Activated T-helper 2 cell treated with anti-CD3 and anti-CD28 coated beads, Interferon-gamma antibody, Interleukin-2, Interleukin-4, amounts not matched to agents 10 μg/mL and 5 μg/mL and 100 μg/mL, durations not matched to agents 14 hours and 24 hours and 36 hours (primary cell): Measurements from ENCODE around the gene ATP6V0A1. TPM values are rescaled to one million over a fixed set of nuclear protein-coding genes. Genes with fewer than 3 reads are reported as not detected.
"Not testable (repeated sequence)": the region's sequence is repeated elsewhere in the genome, so short reads cannot be mapped to it uniquely, and the experiment has no call there.

Source experiments
- DNase-seq: peaks from one replicate; pipeline ENCODE4 v3.0.0; 2021; ENCODE audit warnings: low spot score
- H3K27ac Mint-ChIP-seq: one replicate; pipeline ENCODE4 v1.8.0; 2021; ENCODE audit warnings: mixed read lengths
- H3K27me3 Mint-ChIP-seq: one replicate; pipeline ENCODE4 v1.8.0; 2021; ENCODE audit warnings: low read depth, mixed read lengths
- H3K36me3 Mint-ChIP-seq: one replicate; pipeline ENCODE4 v1.8.0; 2021; ENCODE audit warnings: low read depth, mixed read lengths
- H3K4me1 Mint-ChIP-seq: one replicate; pipeline ENCODE4 v1.8.0; 2021; ENCODE audit warnings: low read depth, mixed read lengths
- H3K4me3 Mint-ChIP-seq: one replicate; pipeline ENCODE4 v1.8.0; 2021; ENCODE audit warnings: low read depth, mild to moderate bottlenecking, moderate library complexity, mixed read lengths
- H3K9me3 Mint-ChIP-seq: one replicate; pipeline ENCODE4 v1.8.0; 2021; ENCODE audit warnings: mixed read lengths
- intact Hi-C: fragments of 100-400 bp; cut with micrococcal nuclease; formaldehyde crosslinking; loops from one replicate; pipeline ENCODE4 v1.15.1; 2023
- total RNA-seq: library from RNA; stranded (reverse); gene quantifications from 2 replicates; pipeline ENCODE4 v1.2.3, GENCODE V29; 2022

The ATP6V0A1 gene
- total RNA-seq, 1 donor from 2014 or later, result 17.5 TPM

GRCh38 chr17:42474276-42474675, 15.6 kb downstream of the ATP6V0A1 start:
- no peak overlapping the region for H3K4me3 Mint-ChIP-seq
- peaks cover 33% of the 10 kb centered on the region for H3K36me3 Mint-ChIP-seq
- intact Hi-C loops, result no loop called here
- H3K4me1 Mint-ChIP-seq, result peaks cover 5% of the 10 kb centered on the region
- no peaks in the 10 kb centered on the region for H3K27me3 Mint-ChIP-seq
- H3K9me3 Mint-ChIP-seq, result no peaks in the 10 kb centered on the region
- DNase-seq, result no peak
- no peak overlapping the region for H3K27ac Mint-ChIP-seq

- intact Hi-C loops, result no loop called here
- Mint-ChIP-seq H3K4me3 (no peak overlapping the region), H3K27ac (no peak overlapping the region), H3K4me1 (peaks cover 5% of the 10 kb centered on the region), H3K27me3 (no peaks in the 10 kb centered on the region), H3K9me3 (no peaks in the 10 kb centered on the region), H3K36me3 (peaks cover 36% of the 10 kb centered on the region)
- no peak for DNase-seq
Measured at GRCh38 chr17:42475121-42475520, 16.4 kb downstream of the ATP6V0A1 start.

- Mint-ChIP-seq H3K9me3 (no peaks in the 10 kb centered on the region), H3K4me3 (no peak overlapping the region), H3K36me3 (peaks cover 40% of the 10 kb centered on the region), H3K27me3 (no peaks in the 10 kb centered on the region), H3K4me1 (peaks cover 5% of the 10 kb centered on the region), H3K27ac (no peak overlapping the region)
- intact Hi-C loops, result no loop called here
- no peak for DNase-seq
Measured at GRCh38 chr17:42475835-42476234, 17.2 kb downstream of the ATP6V0A1 start.

GRCh38 chr17:42476411-42476810, 17.7 kb downstream of the ATP6V0A1 start:
- H3K27ac Mint-ChIP-seq, result no peak overlapping the region
- H3K9me3 Mint-ChIP-seq, result no peaks in the 10 kb centered on the region
- H3K36me3 Mint-ChIP-seq, result peaks cover 40% of the 10 kb centered on the region
- H3K27me3 Mint-ChIP-seq, result no peaks in the 10 kb centered on the region
- H3K4me1 Mint-ChIP-seq, result peaks cover 5% of the 10 kb centered on the region
- intact Hi-C loops, result no loop called here
- H3K4me3 Mint-ChIP-seq, result no peak overlapping the region
- no peak for DNase-seq

GRCh38 chr17:42477173-42477572, 18.5 kb downstream of the ATP6V0A1 start:
- no peak overlapping the region for H3K27ac Mint-ChIP-seq
- peaks cover 40% of the 10 kb centered on the region for H3K36me3 Mint-ChIP-seq
- intact Hi-C loops, result no loop called here
- no peaks in the 10 kb centered on the region for H3K9me3 Mint-ChIP-seq
- H3K27me3 Mint-ChIP-seq, result no peaks in the 10 kb centered on the region
- DNase-seq, result no peak
- peaks cover 5% of the 10 kb centered on the region for H3K4me1 Mint-ChIP-seq
- no peak overlapping the region for H3K4me3 Mint-ChIP-seq

GRCh38 chr17:42477824-42478223, 19.1 kb downstream of the ATP6V0A1 start:
- H3K4me1 Mint-ChIP-seq, intact Hi-C loops, H3K4me3 Mint-ChIP-seq, H3K27me3 Mint-ChIP-seq, H3K9me3 Mint-ChIP-seq, H3K27ac Mint-ChIP-seq, DNase-seq: not testable (repeated sequence)
- peaks cover 40% of the 10 kb centered on the region for H3K36me3 Mint-ChIP-seq

GRCh38 chr17:42484304-42484703, 25.6 kb downstream of the ATP6V0A1 start:
- intact Hi-C loops, result loop anchor here (1.0 kb wide), 1 partner anchor 24 kb away; no protein-coding TSS in a partner anchor
- H3K27me3 Mint-ChIP-seq, result no peaks in the 10 kb centered on the region
- no peak overlapping the region for H3K27ac Mint-ChIP-seq
- peaks cover 25% of the 10 kb centered on the region for H3K36me3 Mint-ChIP-seq
- peak; percentile 76 for DNase-seq
- peaks cover 17% of the 10 kb centered on the region for H3K4me1 Mint-ChIP-seq
- H3K4me3 Mint-ChIP-seq, result no peak overlapping the region
- H3K9me3 Mint-ChIP-seq, result no peaks in the 10 kb centered on the region

- H3K9me3 Mint-ChIP-seq, result no peaks in the 10 kb centered on the region
- no peak overlapping the region for H3K27ac Mint-ChIP-seq
- peaks cover 24% of the 10 kb centered on the region for H3K36me3 Mint-ChIP-seq
- no peak overlapping the region for H3K4me3 Mint-ChIP-seq
- peaks cover 17% of the 10 kb centered on the region for H3K4me1 Mint-ChIP-seq
- H3K27me3 Mint-ChIP-seq, result no peaks in the 10 kb centered on the region
- intact Hi-C loops, result no loop called here
- no peak for DNase-seq
Measured at GRCh38 chr17:42485680-42486079, 27.0 kb downstream of the ATP6V0A1 start.

- H3K4me3 Mint-ChIP-seq, result no peak overlapping the region
- no peak overlapping the region for H3K27ac Mint-ChIP-seq
- intact Hi-C loops, result no loop called here
- no peaks in the 10 kb centered on the region for H3K27me3 Mint-ChIP-seq
- peaks cover 23% of the 10 kb centered on the region for H3K36me3 Mint-ChIP-seq
- no peak for DNase-seq
- H3K4me1 Mint-ChIP-seq, result peaks cover 17% of the 10 kb centered on the region
- no peaks in the 10 kb centered on the region for H3K9me3 Mint-ChIP-seq
Measured at GRCh38 chr17:42488032-42488431, 29.4 kb downstream of the ATP6V0A1 start.

GRCh38 chr17:42493319-42493718, 34.6 kb downstream of the ATP6V0A1 start:
- Mint-ChIP-seq H3K9me3 (no peaks in the 10 kb centered on the region), H3K4me1 (no peaks in the 10 kb centered on the region), H3K4me3 (no peak overlapping the region), H3K27me3 (no peaks in the 10 kb centered on the region), H3K27ac (no peak overlapping the region), H3K36me3 (peaks cover 11% of the 10 kb centered on the region)
- no peak for DNase-seq
- intact Hi-C loops, result no loop called here

GRCh38 chr17:42494673-42495072, 36.0 kb downstream of the ATP6V0A1 start:
- DNase-seq, result no peak
- H3K4me1 Mint-ChIP-seq, result no peaks in the 10 kb centered on the region
- H3K9me3 Mint-ChIP-seq, result no peaks in the 10 kb centered on the region
- H3K27ac Mint-ChIP-seq, result no peak overlapping the region
- intact Hi-C loops, result no loop called here
- H3K27me3 Mint-ChIP-seq, result no peaks in the 10 kb centered on the region
- H3K4me3 Mint-ChIP-seq, result no peak overlapping the region
- peaks cover 6% of the 10 kb centered on the region for H3K36me3 Mint-ChIP-seq

GRCh38 chr17:42498828-42499227, 40.1 kb downstream of the ATP6V0A1 start:
- DNase-seq, result no peak
- no peaks in the 10 kb centered on the region for H3K36me3 Mint-ChIP-seq
- no peaks in the 10 kb centered on the region for H3K4me1 Mint-ChIP-seq
- H3K4me3 Mint-ChIP-seq, result no peak overlapping the region
- H3K9me3 Mint-ChIP-seq, result no peaks in the 10 kb centered on the region
- H3K27ac Mint-ChIP-seq, result no peak overlapping the region
- no peaks in the 10 kb centered on the region for H3K27me3 Mint-ChIP-seq
- intact Hi-C loops, result no loop called here

GRCh38 chr17:42502091-42502490, 43.4 kb downstream of the ATP6V0A1 start:
- H3K27me3 Mint-ChIP-seq, result no peaks in the 10 kb centered on the region
- H3K27ac Mint-ChIP-seq, result no peak overlapping the region
- H3K4me1 Mint-ChIP-seq, result no peaks in the 10 kb centered on the region
- H3K36me3 Mint-ChIP-seq, result no peaks in the 10 kb centered on the region
- H3K4me3 Mint-ChIP-seq, result no peak overlapping the region
- H3K9me3 Mint-ChIP-seq, result no peaks in the 10 kb centered on the region
- intact Hi-C loops, result no loop called here
- DNase-seq, result no peak

GRCh38 chr17:42502926-42503325, 44.2 kb downstream of the ATP6V0A1 start:
- H3K27me3 Mint-ChIP-seq, result no peaks in the 10 kb centered on the region
- H3K4me1 Mint-ChIP-seq, result no peaks in the 10 kb centered on the region
- no peaks in the 10 kb centered on the region for H3K9me3 Mint-ChIP-seq
- no peak overlapping the region for H3K4me3 Mint-ChIP-seq
- DNase-seq, result no peak
- H3K36me3 Mint-ChIP-seq, result no peaks in the 10 kb centered on the region
- H3K27ac Mint-ChIP-seq, result no peak overlapping the region
- intact Hi-C loops, result no loop called here
